B cell (primary cell): ENCODE measurements around the gene PDZD8.

Experiments used
- EZH2 ChIP-seq: IDR thresholded peaks from 2 replicates; pipeline ENCODE4 v1.6.1; 2012; ENCODE audit warnings: borderline replicate concordance, low read depth, mild to moderate bottlenecking, moderate library complexity, low read length; ENCODE audit not compliant: insufficient read depth, poor library complexity, severe bottlenecking
- TF ChIP-seq, protein P1 (sequence below): fragments of 200-600 bp; IDR thresholded peaks from one replicate; pipeline ENCODE4 v1.8.0; 2022; ENCODE audit warnings: antibody characterized with exemption, mild to moderate bottlenecking

DNA sequence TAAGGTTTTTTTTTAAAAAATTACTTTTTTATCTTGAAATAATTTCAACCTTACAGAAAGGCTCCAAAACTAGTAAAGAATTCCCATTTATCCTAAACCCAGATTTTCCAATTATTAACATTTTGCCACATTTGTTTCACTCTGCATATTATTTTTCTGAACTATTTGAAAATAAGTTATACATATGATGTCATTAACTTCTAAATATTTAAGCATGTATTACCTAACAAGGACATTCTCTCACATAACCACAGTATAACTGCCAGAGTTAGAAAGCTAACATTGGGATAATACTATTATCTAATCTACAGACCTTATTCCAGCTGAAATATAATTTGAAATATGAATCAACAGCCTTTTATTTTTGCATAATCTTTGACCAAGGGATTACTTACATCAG, 68.6 kb downstream of the PDZD8 start:
- TF ChIP-seq, protein P1, sequence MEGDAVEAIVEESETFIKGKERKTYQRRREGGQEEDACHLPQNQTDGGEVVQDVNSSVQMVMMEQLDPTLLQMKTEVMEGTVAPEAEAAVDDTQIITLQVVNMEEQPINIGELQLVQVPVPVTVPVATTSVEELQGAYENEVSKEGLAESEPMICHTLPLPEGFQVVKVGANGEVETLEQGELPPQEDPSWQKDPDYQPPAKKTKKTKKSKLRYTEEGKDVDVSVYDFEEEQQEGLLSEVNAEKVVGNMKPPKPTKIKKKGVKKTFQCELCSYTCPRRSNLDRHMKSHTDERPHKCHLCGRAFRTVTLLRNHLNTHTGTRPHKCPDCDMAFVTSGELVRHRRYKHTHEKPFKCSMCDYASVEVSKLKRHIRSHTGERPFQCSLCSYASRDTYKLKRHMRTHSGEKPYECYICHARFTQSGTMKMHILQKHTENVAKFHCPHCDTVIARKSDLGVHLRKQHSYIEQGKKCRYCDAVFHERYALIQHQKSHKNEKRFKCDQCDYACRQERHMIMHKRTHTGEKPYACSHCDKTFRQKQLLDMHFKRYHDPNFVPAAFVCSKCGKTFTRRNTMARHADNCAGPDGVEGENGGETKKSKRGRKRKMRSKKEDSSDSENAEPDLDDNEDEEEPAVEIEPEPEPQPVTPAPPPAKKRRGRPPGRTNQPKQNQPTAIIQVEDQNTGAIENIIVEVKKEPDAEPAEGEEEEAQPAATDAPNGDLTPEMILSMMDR = no peak
- no peak for TF ChIP-seq EZH2
